K562 (cell line): ENCODE results near the gene TAF10. TPM values are rescaled to one million over a fixed set of nuclear protein-coding genes. Genes with fewer than 3 reads are reported as not detected.
A peak's percentile ranks its signal among the peaks of the same experiment; 100 is the strongest.

Experiments used
- NR2C2 ChIP-seq, 2 experiments: fragments of 200-800 bp in 1 of 2; sonication (Bioruptor generic) in 1 of 2; sonication (generic) in 1 of 2; formaldehyde crosslinking in 1 of 2; IDR thresholded peaks; 2 replicates each; pipeline versions ENCODE4 v1.6.1 to v1.8.0; 2016 to 2022; ENCODE audit warnings: mild to moderate bottlenecking in 1 of 2, missing compliant biosample characterization in 1 of 2, missing genetic modification characterization in 1 of 2, missing genetic modification reagents in 1 of 2
- U2AF1 ChIP-seq: fragments of 200-400 bp; formaldehyde crosslinking; optimal IDR thresholded peaks from 2 replicates; pipeline ENCODE3; 2017; ENCODE audit warnings: mild to moderate bottlenecking, low read depth, low read length, moderate library complexity
- ZBED1 ChIP-seq: IDR thresholded peaks from 2 replicates; pipeline ENCODE4 v1.6.1; 2014
- ZNF592 ChIP-seq: fragments of 450-650 bp; IDR thresholded peaks from 2 replicates; pipeline ENCODE4 v1.6.1; 2017; ENCODE audit warnings: antibody characterized with exemption, mild to moderate bottlenecking
- polyA plus RNA-seq, 8 experiments: library from polyadenylated mRNA; depleted of rRNA in 4 of 8; stranded (reverse) in 5 of 8; unstranded in 3 of 8; fragments of >200 nt; fragmentation: Nextera tagmentation in 2 of 8; fragmentation: Illumina TruSeq in 1 of 8; extraction: Ambion mirVana in 2 of 8; extraction: Trizol in 1 of 8; gene quantifications; 2 replicates each; pipeline versions ENCODE4 v1.2.1 to v1.2.3, GENCODE V29; 2011 to 2014; ENCODE audit warnings: inconsistent platforms in 1 of 8, missing spikeins in 1 of 8
- total RNA-seq, 7 experiments: library from RNA; depleted of rRNA in 6 of 7; stranded (reverse); fragments of >200 nt in 6 of 7; fragmentation: Illumina TruSeq in 2 of 7; extraction: Trizol in 2 of 7; gene quantifications; 2 replicates each; pipeline versions ENCODE4 v1.2.1 to v1.2.3, GENCODE V29; 2011 to 2021; ENCODE audit warnings: low replicate concordance in 1 of 7
- TF ChIP-seq, protein P1 (sequence below): fragments of 250-450 bp; sonication (Bioruptor Pico); IDR thresholded peaks from 2 replicates; pipeline ENCODE4 v1.5.0; 2022; ENCODE audit warnings: mild to moderate bottlenecking

Gene TAF10
- total and polyA plus RNA-seq, 9 of the 15 experiments (the other 6 are each of a cell fraction or from before 2014, with no cell fraction given) = 19.5 to 197 (median 121) TPM

- TF ChIP-seq, protein P1, sequence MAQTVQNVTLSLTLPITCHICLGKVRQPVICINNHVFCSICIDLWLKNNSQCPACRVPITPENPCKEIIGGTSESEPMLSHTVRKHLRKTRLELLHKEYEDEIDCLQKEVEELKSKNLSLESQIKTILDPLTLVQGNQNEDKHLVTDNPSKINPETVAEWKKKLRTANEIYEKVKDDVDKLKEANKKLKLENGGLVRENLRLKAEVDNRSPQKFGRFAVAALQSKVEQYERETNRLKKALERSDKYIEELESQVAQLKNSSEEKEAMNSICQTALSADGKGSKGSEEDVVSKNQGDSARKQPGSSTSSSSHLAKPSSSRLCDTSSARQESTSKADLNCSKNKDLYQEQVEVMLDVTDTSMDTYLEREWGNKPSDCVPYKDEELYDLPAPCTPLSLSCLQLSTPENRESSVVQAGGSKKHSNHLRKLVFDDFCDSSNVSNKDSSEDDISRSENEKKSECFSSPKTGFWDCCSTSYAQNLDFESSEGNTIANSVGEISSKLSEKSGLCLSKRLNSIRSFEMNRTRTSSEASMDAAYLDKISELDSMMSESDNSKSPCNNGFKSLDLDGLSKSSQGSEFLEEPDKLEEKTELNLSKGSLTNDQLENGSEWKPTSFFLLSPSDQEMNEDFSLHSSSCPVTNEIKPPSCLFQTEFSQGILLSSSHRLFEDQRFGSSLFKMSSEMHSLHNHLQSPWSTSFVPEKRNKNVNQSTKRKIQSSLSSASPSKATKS = no peak
- TF ChIP-seq NR2C2 (CRISPR knock-in tag; IDR thresholded peaks at IDR 0.05) = peak; percentile 60
- peak; percentile 95 for TF ChIP-seq NR2C2 (tag; IDR thresholded peaks at IDR 0.05)
- no peak for TF ChIP-seq U2AF1
- peak; percentile 55; the same call in 1 of the 2 replicates for TF ChIP-seq ZNF592
- 0 out of 2 replicates have a peak, but pooled peaks have one; percentile 22 for TF ChIP-seq ZBED1
- TF ChIP-seq, all 486 proteins: peak for 148
Measured at GRCh38 chr11:6603287-6604080, 8.5 kb downstream of the TAF10 start, which contains the start of the genes ILK and RRP8 (continued).
